Sigmoid colon (tissue), 4 donors: ENCODE measurements around the gene PCSK5.

Experiments used
- EP300 ChIP-seq, 4 donors: sonication (generic); formaldehyde crosslinking; IDR thresholded peaks; one replicate each; pipeline ENCODE4 v1.6.1; 2017; ENCODE audit warnings: antibody characterized with exemption in 4 of 4
- POLR2A ChIP-seq, 2 donors: fragments of 450-650 bp; IDR thresholded peaks; one replicate each; pipeline ENCODE4 v1.6.1; 2016; ENCODE audit warnings: antibody characterized with exemption in 2 of 2, mild to moderate bottlenecking in 2 of 2, moderate library complexity in 2 of 2
- POLR2AphosphoS5 ChIP-seq, 4 donors: sonication (generic); formaldehyde crosslinking; IDR thresholded peaks; one replicate each; pipeline ENCODE4 v1.6.1; 2017; ENCODE audit warnings: antibody characterized with exemption in 4 of 4
- TF ChIP-seq, protein P1 (sequence below), 4 experiments: fragments of 450-650 bp in 3 of 4; fragments of 200-600 bp in 1 of 4; IDR thresholded peaks; one replicate each; pipeline ENCODE4 v1.5.1; 2016 to 2019; ENCODE audit warnings: antibody characterized with exemption in 4 of 4, mild to moderate bottlenecking in 3 of 4, moderate library complexity in 2 of 4

DNA sequence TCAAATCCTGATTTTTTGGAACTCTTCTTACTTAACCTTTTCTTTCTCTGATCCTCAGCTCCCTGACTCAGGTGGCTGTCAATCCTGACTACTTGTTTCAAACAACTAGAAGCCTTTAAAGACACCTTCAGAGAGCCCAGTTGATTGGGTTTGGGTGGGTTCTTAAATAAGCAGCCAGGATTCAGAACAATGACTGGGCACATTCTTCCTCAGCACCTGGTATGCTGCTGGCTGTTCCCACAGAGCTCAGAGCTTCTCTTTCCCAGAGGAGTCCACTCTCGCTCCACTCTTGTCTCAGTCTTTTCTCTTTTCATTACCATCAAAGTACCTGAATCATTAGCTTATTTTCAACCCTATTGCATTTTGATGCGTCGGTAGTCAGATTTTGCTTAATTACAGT is 22.5 kb downstream of the PCSK5 start:
- TF ChIP-seq EP300 (IDR thresholded peaks at IDR 0.05) (no peak), POLR2AphosphoS5 (IDR thresholded peaks at IDR 0.05) (no peak), POLR2A (IDR thresholded peaks at IDR 0.05) (no peak)
- TF ChIP-seq, protein P1, sequence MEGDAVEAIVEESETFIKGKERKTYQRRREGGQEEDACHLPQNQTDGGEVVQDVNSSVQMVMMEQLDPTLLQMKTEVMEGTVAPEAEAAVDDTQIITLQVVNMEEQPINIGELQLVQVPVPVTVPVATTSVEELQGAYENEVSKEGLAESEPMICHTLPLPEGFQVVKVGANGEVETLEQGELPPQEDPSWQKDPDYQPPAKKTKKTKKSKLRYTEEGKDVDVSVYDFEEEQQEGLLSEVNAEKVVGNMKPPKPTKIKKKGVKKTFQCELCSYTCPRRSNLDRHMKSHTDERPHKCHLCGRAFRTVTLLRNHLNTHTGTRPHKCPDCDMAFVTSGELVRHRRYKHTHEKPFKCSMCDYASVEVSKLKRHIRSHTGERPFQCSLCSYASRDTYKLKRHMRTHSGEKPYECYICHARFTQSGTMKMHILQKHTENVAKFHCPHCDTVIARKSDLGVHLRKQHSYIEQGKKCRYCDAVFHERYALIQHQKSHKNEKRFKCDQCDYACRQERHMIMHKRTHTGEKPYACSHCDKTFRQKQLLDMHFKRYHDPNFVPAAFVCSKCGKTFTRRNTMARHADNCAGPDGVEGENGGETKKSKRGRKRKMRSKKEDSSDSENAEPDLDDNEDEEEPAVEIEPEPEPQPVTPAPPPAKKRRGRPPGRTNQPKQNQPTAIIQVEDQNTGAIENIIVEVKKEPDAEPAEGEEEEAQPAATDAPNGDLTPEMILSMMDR (IDR thresholded peaks at IDR 0.05): no peak
